K562 (cell line): ENCODE data around the gene CD84. TPM values are rescaled to one million over a fixed set of nuclear protein-coding genes. Genes with fewer than 3 reads are reported as not detected.

ENCODE experiments used
- DDX20 ChIP-seq: fragments of 450-650 bp; IDR thresholded peaks from 2 replicates; pipeline ENCODE4 v1.6.1; 2016; ENCODE audit warnings: missing genetic modification characterization, low read depth, mild to moderate bottlenecking, missing compliant biosample characterization, moderate library complexity
- SMAD4 ChIP-seq: fragments of 250-450 bp; sonication (Bioruptor Pico); conservative IDR thresholded peaks from 2 replicates; pipeline ENCODE4 v1.8.0; 2021; ENCODE audit warnings: inconsistent platforms, mild to moderate bottlenecking, moderate library complexity
- TAF1 ChIP-seq: IDR thresholded peaks from 2 replicates; pipeline ENCODE4 v1.6.1; 2011; ENCODE audit warnings: mild to moderate bottlenecking, low read length, moderate library complexity; ENCODE audit not compliant: insufficient read depth, control insufficient read depth, severe bottlenecking; ENCODE audit errors: extremely low read depth
- ZNF217 ChIP-seq: sonication (generic); formaldehyde crosslinking; IDR thresholded peaks from 2 replicates; pipeline ENCODE4 v1.8.0; 2022; ENCODE audit warnings: mild to moderate bottlenecking, missing genetic modification reagents
- ZNF740 ChIP-seq, 3 experiments: fragments of 200-800 bp in 1 of 3; sonication (Bioruptor generic) in 1 of 3; sonication (generic) in 1 of 3; formaldehyde crosslinking in 1 of 3; IDR thresholded peaks; 2 replicates each; pipeline versions ENCODE4 v1.6.1 to v1.8.0; 2016 to 2022; ENCODE audit warnings: mild to moderate bottlenecking in 2 of 3, missing compliant biosample characterization in 2 of 3, missing genetic modification characterization in 2 of 3, missing genetic modification reagents in 1 of 3
- ZNF76 ChIP-seq: fragments of 250-450 bp; sonication (Bioruptor Pico); IDR thresholded peaks from 2 replicates; pipeline ENCODE4 v1.4.0; 2020; ENCODE audit warnings: mild to moderate bottlenecking, moderate library complexity, borderline replicate concordance
- polyA plus RNA-seq, 8 experiments: library from polyadenylated mRNA; depleted of rRNA in 4 of 8; stranded (reverse) in 5 of 8; unstranded in 3 of 8; fragments of >200 nt; fragmentation: Nextera tagmentation in 2 of 8; fragmentation: Illumina TruSeq in 1 of 8; extraction: Ambion mirVana in 2 of 8; extraction: Trizol in 1 of 8; gene quantifications; 2 replicates each; pipeline versions ENCODE4 v1.2.1 to v1.2.3, GENCODE V29; 2011 to 2014; ENCODE audit warnings: inconsistent platforms in 1 of 8, missing spikeins in 1 of 8
- total RNA-seq, 7 experiments: library from RNA; depleted of rRNA in 6 of 7; stranded (reverse); fragments of >200 nt in 6 of 7; fragmentation: Illumina TruSeq in 2 of 7; extraction: Trizol in 2 of 7; gene quantifications; 2 replicates each; pipeline versions ENCODE4 v1.2.1 to v1.2.3, GENCODE V29; 2011 to 2021; ENCODE audit warnings: low replicate concordance in 1 of 7
- TF ChIP-seq, protein P1 (sequence below): fragments of 250-450 bp; sonication (Bioruptor Pico); IDR thresholded peaks from 2 replicates; pipeline ENCODE4 v1.4.0; 2020; ENCODE audit warnings: mild to moderate bottlenecking, moderate library complexity
- TF ChIP-seq, protein P2 (sequence below): fragments of 450-650 bp; IDR thresholded peaks from 2 replicates; pipeline ENCODE4 v1.7.0; 2016; ENCODE audit warnings: borderline replicate concordance

Gene CD84
- total and polyA plus RNA-seq, 9 of the 15 experiments (the other 6 are each of a cell fraction or from before 2014, with no cell fraction given) = 0.82 to 6.8 (median 2.0) TPM

DNA sequence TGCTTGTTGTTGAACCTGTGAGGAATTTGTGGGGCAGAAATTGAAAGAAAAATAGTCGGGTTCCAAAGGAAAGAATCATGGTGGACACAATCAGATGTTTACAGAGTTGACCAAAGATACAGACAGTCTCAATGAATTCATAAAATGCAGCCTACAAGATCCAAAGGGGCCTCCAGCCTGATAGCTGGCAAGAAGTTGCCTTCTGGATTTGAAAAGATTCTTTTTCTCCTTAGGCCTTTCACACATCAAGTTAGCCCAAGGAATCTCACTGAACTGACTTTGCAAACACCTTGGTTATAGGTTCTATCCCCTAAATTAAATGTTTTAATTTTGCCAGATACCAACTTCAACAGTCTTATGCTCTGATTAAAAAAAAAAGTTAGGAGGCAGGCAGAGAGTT, 46.0 kb upstream of the CD84 start (continued):
- no peak for TF ChIP-seq TAF1
- no peak for TF ChIP-seq ZNF217 (CRISPR knock-in tag)
- TF ChIP-seq, protein P1, sequence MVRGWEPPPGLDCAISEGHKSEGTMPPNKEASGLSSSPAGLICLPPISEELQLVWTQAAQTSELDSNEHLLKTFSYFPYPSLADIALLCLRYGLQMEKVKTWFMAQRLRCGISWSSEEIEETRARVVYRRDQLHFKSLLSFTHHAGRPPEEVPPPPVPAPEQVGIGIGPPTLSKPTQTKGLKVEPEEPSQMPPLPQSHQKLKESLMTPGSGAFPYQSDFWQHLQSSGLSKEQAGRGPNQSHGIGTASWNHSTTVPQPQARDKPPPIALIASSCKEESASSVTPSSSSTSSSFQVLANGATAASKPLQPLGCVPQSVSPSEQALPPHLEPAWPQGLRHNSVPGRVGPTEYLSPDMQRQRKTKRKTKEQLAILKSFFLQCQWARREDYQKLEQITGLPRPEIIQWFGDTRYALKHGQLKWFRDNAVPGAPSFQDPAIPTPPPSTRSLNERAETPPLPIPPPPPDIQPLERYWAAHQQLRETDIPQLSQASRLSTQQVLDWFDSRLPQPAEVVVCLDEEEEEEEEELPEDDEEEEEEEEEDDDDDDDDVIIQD (CRISPR knock-in tag) = no peak
- TF ChIP-seq, protein P2, sequence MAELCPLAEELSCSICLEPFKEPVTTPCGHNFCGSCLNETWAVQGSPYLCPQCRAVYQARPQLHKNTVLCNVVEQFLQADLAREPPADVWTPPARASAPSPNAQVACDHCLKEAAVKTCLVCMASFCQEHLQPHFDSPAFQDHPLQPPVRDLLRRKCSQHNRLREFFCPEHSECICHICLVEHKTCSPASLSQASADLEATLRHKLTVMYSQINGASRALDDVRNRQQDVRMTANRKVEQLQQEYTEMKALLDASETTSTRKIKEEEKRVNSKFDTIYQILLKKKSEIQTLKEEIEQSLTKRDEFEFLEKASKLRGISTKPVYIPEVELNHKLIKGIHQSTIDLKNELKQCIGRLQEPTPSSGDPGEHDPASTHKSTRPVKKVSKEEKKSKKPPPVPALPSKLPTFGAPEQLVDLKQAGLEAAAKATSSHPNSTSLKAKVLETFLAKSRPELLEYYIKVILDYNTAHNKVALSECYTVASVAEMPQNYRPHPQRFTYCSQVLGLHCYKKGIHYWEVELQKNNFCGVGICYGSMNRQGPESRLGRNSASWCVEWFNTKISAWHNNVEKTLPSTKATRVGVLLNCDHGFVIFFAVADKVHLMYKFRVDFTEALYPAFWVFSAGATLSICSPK = no peak
- no peak for TF ChIP-seq ZNF76 (CRISPR knock-in tag)
- no peak for TF ChIP-seq ZNF740 (CRISPR knock-in tag; IDR thresholded peaks at IDR 0.05)
- TF ChIP-seq ZNF740 (tag; IDR thresholded peaks at IDR 0.05) = no peak
- no peak for TF ChIP-seq SMAD4 (CRISPR knock-in tag)
- TF ChIP-seq DDX20 (tag) = no peak
